GM12878 (cell line): ENCODE data around the gene XAB2. TPM values are rescaled to one million over a fixed set of nuclear protein-coding genes. Genes with fewer than 3 reads are reported as not detected.

ENCODE experiments used
- ATAC-seq: fragments of 200-7000 bp; cut with Tn5 transposase; 3 replicates; pipeline ENCODE4 v1.9.1; 2020; ENCODE audit warnings: mild to moderate bottlenecking, moderate library complexity
- BruUV-seq: library from RNA; stranded (reverse); fragments of 400-500 nt; replicated peaks from 2 replicates; lab custom pipeline; 2021; lab: Mats Ljungman, UMichigan
- CTCF ChIA-PET: fragments of 300-600 bp; sonication (Branson Sonifier 250); formaldehyde crosslinking; extraction: SDS; loops from one replicate; lab custom pipeline; 2021; ENCODE audit warnings: inconsistent platforms; lab: Yijun Ruan, JAX
- POLR2A ChIA-PET: fragments of 350-600 bp; formaldehyde crosslinking; extraction: SDS; loops from one replicate; lab custom pipeline; 2021; ENCODE audit warnings: inconsistent platforms; lab: Charles Lee
- RAD21 ChIA-PET: fragments of 300-600 bp; sonication (Branson Sonifier 250); formaldehyde crosslinking; loops from one replicate; lab custom pipeline; 2023; ENCODE audit warnings: antibody characterized with exemption; ENCODE audit not compliant: unreplicated experiment; lab: Charles Lee
- SMC1A ChIA-PET: fragments of 300-600 bp; sonication (Branson Sonifier 250); formaldehyde crosslinking; loops from one replicate; lab custom pipeline; 2023; ENCODE audit not compliant: unreplicated experiment, uncharacterized antibody; lab: Charles Lee
- DNase-seq: peaks from one replicate; pipeline ENCODE4 v3.0.0-alpha.2; 2011; ENCODE audit warnings: low read depth, low spot score
- FAIRE-seq: peaks from 3 replicates; lab custom pipeline; 2011; peaks lifted over from hg19 to GRCh38; lab: Jason Lieb, UNC
- H2AFZ ChIP-seq: 2 replicates; pipeline ENCODE4 v1.6.0; 2011; ENCODE audit warnings: low read depth, low read length, control low read depth; ENCODE audit not compliant: control insufficient read depth
- H3K27ac ChIP-seq: 2 replicates; pipeline ENCODE4 v1.5.1; 2011; ENCODE audit warnings: control low read depth; ENCODE audit not compliant: control insufficient read depth, insufficient read depth
- H3K27me3 ChIP-seq, 2 experiments: replicated peaks in 1 of 2; 2 replicates each; pipeline versions ENCODE4 v1.6.0 to v1.6.1; 2011; ENCODE audit warnings: low read length in 1 of 2; ENCODE audit not compliant: control insufficient read depth in 2 of 2, insufficient read depth in 2 of 2
- H3K36me3 ChIP-seq, 2 experiments: 2 replicates each; pipeline ENCODE4 v1.5.1; 2011; ENCODE audit warnings: low read length in 1 of 2; ENCODE audit not compliant: control insufficient read depth in 2 of 2, insufficient read depth in 2 of 2
- H3K4me1 ChIP-seq: 2 replicates; pipeline ENCODE4 v1.6.1; 2011; ENCODE audit warnings: mild to moderate bottlenecking, low read length, moderate library complexity, mixed read lengths; ENCODE audit not compliant: control insufficient read depth, insufficient read depth
- H3K4me2 ChIP-seq: 2 replicates; pipeline ENCODE4 v1.6.0; 2011; ENCODE audit warnings: control low read depth; ENCODE audit not compliant: control insufficient read depth, insufficient read depth
- H3K4me3 ChIP-seq: fragments of 200-600 bp; sonication (generic); 2 replicates; pipeline ENCODE4 v1.5.1; 2016
- H3K79me2 ChIP-seq: 2 replicates; pipeline ENCODE4 v1.6.0; 2011; ENCODE audit warnings: low read length; ENCODE audit not compliant: control insufficient read depth, insufficient read depth
- H3K9ac ChIP-seq: 2 replicates; pipeline ENCODE4 v1.8.0; 2011; ENCODE audit warnings: low read length, control low read depth, mixed read lengths; ENCODE audit not compliant: control insufficient read depth, insufficient read depth
- H3K9me3 ChIP-seq: replicated peaks from 3 replicates; pipeline ENCODE4 v1.5.1; 2011; ENCODE audit warnings: mild to moderate bottlenecking, low read length; ENCODE audit not compliant: control insufficient read depth, insufficient read depth
- H4K20me1 ChIP-seq: 2 replicates; pipeline ENCODE4 v1.6.0; 2011; ENCODE audit not compliant: control insufficient read depth, insufficient read depth
- DPF2 ChIP-seq: fragments of 450-650 bp; IDR thresholded peaks from 2 replicates; pipeline ENCODE4 v1.6.1; 2017; ENCODE audit warnings: mild to moderate bottlenecking
- EGR1 ChIP-seq, 2 experiments: IDR thresholded peaks; 1 replicate in 1 of 2; 2 replicates in 1 of 2; pipeline ENCODE4 v1.6.1; 2011 to 2012; ENCODE audit warnings: low read depth in 2 of 2, low read length in 2 of 2, borderline replicate concordance in 1 of 2, mild to moderate bottlenecking in 1 of 2, moderate library complexity in 1 of 2
- NR2F1 ChIP-seq: fragments of 450-650 bp; conservative IDR thresholded peaks from 2 replicates; pipeline ENCODE4 v1.6.1; 2017; ENCODE audit warnings: mild to moderate bottlenecking
- POLR2A ChIP-seq: IDR thresholded peaks from 2 replicates; pipeline ENCODE4 v1.6.1; 2011; ENCODE audit warnings: low read depth, mild to moderate bottlenecking, low read length
- SMC3 ChIP-seq: IDR thresholded peaks from 2 replicates; pipeline ENCODE4 v1.6.1; 2011; ENCODE audit warnings: low read length, improper control_type of control experiment, borderline replicate concordance
- YY1 ChIP-seq: IDR thresholded peaks from 2 replicates; pipeline ENCODE4 v1.6.1; 2011; ENCODE audit warnings: low read depth, mild to moderate bottlenecking, low read length
- ZNF384 ChIP-seq: IDR thresholded peaks from 2 replicates; pipeline ENCODE4 v1.6.1; 2012; ENCODE audit warnings: low read depth, mild to moderate bottlenecking, low read length, improper control_type of control experiment, borderline replicate concordance
- WGBS: methylation state at CpG from one replicate; pipeline ENCODE4 v1.1.6; 2016; ENCODE audit warnings: low lambda C conversion rate; ENCODE audit not compliant: insufficient replicate concordance, insufficient coverage; ENCODE audit errors: missing lambda C conversion rate; 5-methylcytosine and 5-hydroxymethylcytosine counted together
- in situ Hi-C: fragments of 300-500 bp; cut with MboI; formaldehyde crosslinking; loops from 9 replicates; pipeline ENCODE4 v1.14.3; 2018; ENCODE audit warnings: mixed read lengths
- intact Hi-C: fragments of 100-400 bp; cut with micrococcal nuclease; formaldehyde crosslinking; loops from one replicate; pipeline ENCODE4 v1.14.2; 2022; ENCODE audit not compliant: unreplicated experiment
- polyA plus RNA-seq, 11 experiments: library from polyadenylated mRNA; depleted of rRNA in 4 of 11; unstranded in 6 of 11; stranded (reverse) in 5 of 11; fragments of >200 nt; fragmentation: Nextera tagmentation in 4 of 11; fragmentation: Illumina TruSeq in 1 of 11; extraction: Ambion mirVana in 4 of 11; extraction: Trizol in 1 of 11; gene quantifications; 1 replicate in 1 of 11; 2 replicates in 10 of 11; pipeline versions ENCODE4 v1.2.1 to v1.2.3, GENCODE V29; 2011 to 2016; ENCODE audit warnings: inconsistent platforms in 2 of 11, missing spikeins in 2 of 11, low read depth in 1 of 11
- total RNA-seq, 4 experiments: library from RNA; depleted of rRNA in 3 of 4; stranded (reverse); fragments of >200 nt in 3 of 4; fragmentation: Illumina TruSeq in 1 of 4; extraction: Trizol in 1 of 4; gene quantifications; 2 replicates each; pipeline versions ENCODE4 v1.2.1 to v1.2.3, GENCODE V29; 2013 to 2021

The XAB2 gene
- total and polyA plus RNA-seq, 10 of the 15 experiments (the other 5 are each of a cell fraction or from before 2014, with no cell fraction given) = 0.34 to 45.1 (median 18.8) TPM

GRCh38 chr19:7641290-7642276, 12.2 kb upstream of the XAB2 start:
- Histone ChIP-seq H3K79me2 (peaks cover 16% of the 10 kb centered on the region), H3K4me3 (no peak overlapping the region), H3K9ac (no peak overlapping the region), H2AFZ (no peak overlapping the region), H3K4me1 (peaks cover 9% of the 10 kb centered on the region), H3K36me3 (peaks cover 0 to 7% of the 10 kb centered on the region in 2 experiments; a peak in 3 of 4 replicates), H3K9me3 (no peaks in the 10 kb centered on the region; the same call in 2 of the 3 replicates), H3K27me3 (no peaks in the 10 kb centered on the region), H3K27ac (no peak overlapping the region), H4K20me1 (no peaks in the 10 kb centered on the region), H3K4me2 (no peak overlapping the region)
- BruUV-seq = no TSS peak
- TF ChIP-seq SMC3 (no peak), ZNF384 (no peak), YY1 (no peak), NR2F1 (no peak), POLR2A (peak; percentile 36; the same call in 1 of the 2 replicates), EGR1 (IDR thresholded peaks at IDR 0.05; ENCODE audit: borderline replicate concordance in 1 of 2, low read depth in 2 of 2, low read length in 2 of 2) (no peak), DPF2 (no peak)
- WGBS = 92% methylated on average over 40 of the region's 43 CpGs
- DNase-seq (no peak), FAIRE-seq (no peak), ATAC-seq (no peak)
- CTCF ChIA-PET = interaction anchor here (1.2 kb wide), 1 partner anchor 73 kb away, joined by 3 read pairs; no protein-coding TSS in a partner anchor
- intact Hi-C loops = no loop called here
- SMC1A ChIA-PET = no interaction called here
- RAD21 ChIA-PET = no interaction called here
- in situ Hi-C loops = no loop called here
- POLR2A ChIA-PET = interaction anchor here (0.6 kb wide), 1 partner anchor 22 kb away, joined by 3 read pairs; no protein-coding TSS in a partner anchor
